ENCODE measurements around the gene OR51D1.

- no peak for TF ChIP-seq CTCF (IDR thresholded peaks at IDR 0.05 in 8 of 11, conservative IDR thresholded peaks at IDR 0.05 in 3 of 11)
- TF ChIP-seq POLR2A (IDR thresholded peaks at IDR 0.05), result no peak
These were observed 40.7 kb downstream of the OR51D1 start for GRCh38 chr11:4677948-4678347.
